OCI-M2 (cell line): ENCODE measurements around the gene KIF20A.
"Not testable (repeated sequence)": the region's sequence is repeated elsewhere in the genome, so short reads cannot be mapped to it uniquely, and the experiment has no call there.

Source experiments
- DNase-seq: peaks from one replicate; lab custom pipeline; 2025; ENCODE audit not compliant: unreplicated experiment; lab: John Stamatoyannopoulos, UW

The KIF20A gene

GRCh38 chr5:138182808-138183207 is 3.9 kb downstream of the KIF20A start:
- no peak for DNase-seq

GRCh38 chr5:138186002-138186447 is 7.1 kb downstream of the KIF20A start:
- no peak for DNase-seq

- no peak for DNase-seq
Measured at GRCh38 chr5:138188626-138189025, 9.7 kb downstream of the KIF20A start.

GRCh38 chr5:138192826-138193225 is 13.9 kb downstream of the KIF20A start:
- no peak for DNase-seq

- DNase-seq = not testable (repeated sequence)
Measured at GRCh38 chr5:138193859-138194258, 14.9 kb downstream of the KIF20A start.

GRCh38 chr5:138210985-138211384 is 32.1 kb downstream of the KIF20A start:
- DNase-seq = no peak

- DNase-seq = no peak
Measured at GRCh38 chr5:138212828-138213160, 33.9 kb downstream of the KIF20A start.

- peak; percentile 76 for DNase-seq
Measured at GRCh38 chr5:138213161-138214029, 34.5 kb downstream of the KIF20A start, which contains the start of gene CDC23. Gene CDC23 (minus strand): TSS chr5:138213323. CDS start chr5:138213312, 11 bp downstream.

- DNase-seq = no peak
Measured at GRCh38 chr5:138216799-138217198, 37.9 kb downstream of the KIF20A start.

GRCh38 chr5:138223532-138223931 is 44.6 kb downstream of the KIF20A start:
- DNase-seq = no peak

GRCh38 chr5:138224712-138225111 is 45.8 kb downstream of the KIF20A start:
- no peak for DNase-seq

- no peak for DNase-seq
Measured at GRCh38 chr5:138226910-138227309, 48.0 kb downstream of the KIF20A start.

GRCh38 chr5:138229387-138229786 is 50.5 kb downstream of the KIF20A start:
- no peak for DNase-seq

GRCh38 chr5:138230261-138230660 is 51.3 kb downstream of the KIF20A start:
- DNase-seq = no peak

- no peak for DNase-seq
Measured at GRCh38 chr5:138230981-138231589, 52.2 kb downstream of the KIF20A start.

GRCh38 chr5:138233280-138233679 is 54.4 kb downstream of the KIF20A start:
- DNase-seq = no peak

GRCh38 chr5:138234651-138235050 is 55.7 kb downstream of the KIF20A start:
- no peak for DNase-seq
